DMS53 treated with DMSO at 0.1 percent for 48 hours (cell line): Measurements from ENCODE around the gene XPNPEP2.

ENCODE experiments used
- DNase-seq: peaks from one replicate; lab custom pipeline; 2025; ENCODE audit not compliant: unreplicated experiment; lab: John Stamatoyannopoulos, UW

Gene XPNPEP2

GRCh38 chrX:129779086-129779672 lies 40.4 kb downstream of the XPNPEP2 start:
- DNase-seq = no peak

- DNase-seq = no peak
Measured at GRCh38 chrX:129779747-129780146, 41.0 kb downstream of the XPNPEP2 start, which contains the start of gene SASH3. Gene SASH3, plus strand, starts transcription at chrX:129779949. Its CDS starts 149 bp downstream, at chrX:129780098.

- DNase-seq = no peak
Measured at GRCh38 chrX:129780441-129781105, 41.8 kb downstream of the XPNPEP2 start.

GRCh38 chrX:129781134-129781672 lies 42.4 kb downstream of the XPNPEP2 start:
- DNase-seq = no peak

- no peak for DNase-seq
Measured at GRCh38 chrX:129781680-129782495, 43.1 kb downstream of the XPNPEP2 start.

- DNase-seq = no peak
Measured at GRCh38 chrX:129782706-129783105, 43.9 kb downstream of the XPNPEP2 start.

GRCh38 chrX:129783291-129783713 lies 44.5 kb downstream of the XPNPEP2 start:
- no peak for DNase-seq

- DNase-seq = no peak
Measured at GRCh38 chrX:129784371-129784770, 45.6 kb downstream of the XPNPEP2 start.

GRCh38 chrX:129785160-129785947 lies 46.6 kb downstream of the XPNPEP2 start:
- DNase-seq = no peak

- DNase-seq = no peak
Measured at GRCh38 chrX:129786210-129786651, 47.5 kb downstream of the XPNPEP2 start.

- DNase-seq = no peak
Measured at GRCh38 chrX:129787336-129788055, 48.7 kb downstream of the XPNPEP2 start.

- no peak for DNase-seq
Measured at GRCh38 chrX:129788527-129788926, 49.7 kb downstream of the XPNPEP2 start.

- DNase-seq = no peak
Measured at GRCh38 chrX:129790146-129790545, 51.4 kb downstream of the XPNPEP2 start.

GRCh38 chrX:129790808-129791207 lies 52.0 kb downstream of the XPNPEP2 start:
- DNase-seq = no peak

GRCh38 chrX:129791336-129791735 lies 52.6 kb downstream of the XPNPEP2 start:
- no peak for DNase-seq

- DNase-seq = no peak
Measured at GRCh38 chrX:129791961-129792570, 53.3 kb downstream of the XPNPEP2 start.

- no peak for DNase-seq
Measured at GRCh38 chrX:129792586-129793291, 54.0 kb downstream of the XPNPEP2 start.

GRCh38 chrX:129793604-129794191 lies 54.9 kb downstream of the XPNPEP2 start:
- no peak for DNase-seq

GRCh38 chrX:129795584-129795983 lies 56.8 kb downstream of the XPNPEP2 start:
- DNase-seq = no peak
